Thyroid gland (tissue), 4 donors: ENCODE measurements around the gene MAP3K5.

ENCODE experiments used
- CTCF ChIP-seq, 6 experiments: fragments of 200-600 bp in 3 of 6; fragments of 450-650 bp in 3 of 6; sonication (generic) in 3 of 6; IDR thresholded peaks; one replicate each; pipeline ENCODE4 v1.5.1; 2016 to 2019; ENCODE audit warnings: antibody characterized with exemption in 6 of 6, mild to moderate bottlenecking in 2 of 6, inconsistent platforms in 1 of 6, moderate library complexity in 1 of 6
- POLR2A ChIP-seq, 2 donors: fragments of 450-650 bp; IDR thresholded peaks; one replicate each; pipeline ENCODE4 v1.6.1; 2017; ENCODE audit warnings: antibody characterized with exemption in 2 of 2, mild to moderate bottlenecking in 2 of 2, moderate library complexity in 1 of 2

GRCh38 chr6:136613477-136613876, 178.8 kb downstream of the MAP3K5 start:
- TF ChIP-seq CTCF (IDR thresholded peaks at IDR 0.05) (no peak), POLR2A (IDR thresholded peaks at IDR 0.05) (no peak)
